Activated B cell treated with CpG ODN at 0.5 μM for 24 hours (primary cell): ENCODE results near the gene RNF151. TPM values are rescaled to one million over a fixed set of nuclear protein-coding genes. Genes with fewer than 3 reads are reported as not detected.
A peak's percentile ranks its signal among the peaks of the same experiment; 100 is the strongest.

ENCODE experiments used
- ATAC-seq: fragments of 200-7000 bp; cut with Tn5 transposase; one replicate; pipeline ENCODE4 v1.10.0; 2021; ENCODE audit warnings: low read depth, mild to moderate bottlenecking, moderate library complexity
- CTCF ChIA-PET: fragments of 350-600 bp; sonication (Branson Sonifier 250); formaldehyde crosslinking; loops from one replicate; lab custom pipeline; 2021; ENCODE audit warnings: antibody characterized with exemption; lab: Charles Lee
- POLR2A ChIA-PET: fragments of 350-600 bp; sonication (Branson Sonifier 250); formaldehyde crosslinking; loops from one replicate; lab custom pipeline; 2021; ENCODE audit warnings: antibody characterized with exemption; lab: Charles Lee
- DNase-seq: peaks from one replicate; pipeline ENCODE4 v3.0.0; 2022
- H3K27ac Mint-ChIP-seq: one replicate; pipeline ENCODE4 v1.8.0; 2020; ENCODE audit warnings: mixed read lengths
- H3K27me3 Mint-ChIP-seq: one replicate; pipeline ENCODE4 v1.8.0; 2021; ENCODE audit warnings: mixed read lengths
- H3K36me3 Mint-ChIP-seq: one replicate; pipeline ENCODE4 v1.8.0; 2021; ENCODE audit warnings: low read depth, mixed read lengths
- H3K4me1 Mint-ChIP-seq: one replicate; pipeline ENCODE4 v1.8.0; 2021; ENCODE audit warnings: mixed read lengths
- H3K4me3 Mint-ChIP-seq: one replicate; pipeline ENCODE4 v1.8.0; 2020; ENCODE audit warnings: mild to moderate bottlenecking, mixed read lengths
- H3K9me3 Mint-ChIP-seq: one replicate; pipeline ENCODE4 v1.8.0; 2020; ENCODE audit warnings: mixed read lengths
- CTCF ChIP-seq: fragments of 200-600 bp; IDR thresholded peaks from one replicate; pipeline ENCODE4 v1.8.0; 2022; ENCODE audit warnings: antibody characterized with exemption, mild to moderate bottlenecking
- intact Hi-C: fragments of 100-400 bp; cut with micrococcal nuclease; formaldehyde crosslinking; loops from one replicate; pipeline ENCODE4 v1.15.1; 2024
- total RNA-seq: library from RNA; stranded (reverse); gene quantifications from 2 replicates; pipeline ENCODE4 v1.2.3, GENCODE V29; 2022

Gene RNF151
- total RNA-seq, 1 donor from 2014 or later = not detected

DNA sequence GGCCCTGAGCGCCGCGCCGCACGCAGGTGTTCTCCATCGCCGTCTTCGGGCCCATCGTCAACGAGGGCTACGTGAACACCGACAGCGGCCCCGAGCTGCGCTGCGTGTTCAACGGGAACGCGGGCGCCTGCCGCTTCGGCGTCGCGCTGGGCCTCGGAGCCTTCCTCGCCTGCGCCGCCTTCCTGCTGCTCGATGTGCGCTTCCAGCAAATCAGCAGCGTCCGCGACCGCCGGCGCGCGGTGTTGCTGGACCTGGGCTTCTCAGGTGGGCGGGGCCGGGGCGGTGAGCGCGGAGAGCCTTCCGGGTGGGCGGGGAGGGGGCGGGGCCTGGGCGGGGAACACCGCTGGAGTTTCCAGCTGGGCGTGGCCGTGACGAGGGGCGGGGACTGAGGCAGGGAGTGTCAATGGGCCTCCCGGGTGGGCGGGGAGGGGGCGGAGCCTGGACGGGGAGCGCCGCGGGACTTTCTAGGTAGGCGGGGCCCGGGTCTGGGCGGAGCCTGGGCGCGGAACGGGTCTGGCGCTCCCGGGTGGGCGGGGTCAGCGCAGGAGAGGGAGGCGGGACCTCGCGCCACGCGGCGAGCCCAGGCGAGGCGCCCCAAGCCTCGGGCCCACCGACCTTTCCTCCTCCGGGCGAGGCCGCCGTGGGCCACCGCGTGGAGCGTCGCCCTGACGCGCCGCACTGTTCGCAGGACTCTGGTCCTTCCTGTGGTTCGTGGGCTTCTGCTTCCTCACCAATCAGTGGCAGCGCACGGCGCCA is 25.5 kb downstream of the RNF151 start:
- H3K36me3 Mint-ChIP-seq = peaks cover 8% of the 10 kb centered on the region
- H3K9me3 Mint-ChIP-seq = no peaks in the 10 kb centered on the region
- TF ChIP-seq CTCF = no peak
- intact Hi-C loops = loop anchor here (1.0 to 5.0 kb wide), 7 partner anchors 8 to 380 kb away; partner anchors contain the start of genes CRAMP1, GFER, IFT140 and MSRB1
- peak overlapping the region; percentile 82 for H3K4me3 Mint-ChIP-seq
- CTCF ChIA-PET = interaction anchor here (1.1 to 1.3 kb wide), 2 partner anchors 13 to 27 kb away, joined by 3 read pairs; partner anchors contain the start of gene RPS2
- H3K4me1 Mint-ChIP-seq = peaks cover 29% of the 10 kb centered on the region
- DNase-seq = peak; percentile 95
- POLR2A ChIA-PET = interaction anchor here (0.6 to 21.9 kb wide), 22 partner anchors 9 to 891 kb away, joined by 3 to 351 read pairs (median 8); partner anchors contain the start of genes FAHD1, FLYWCH2, GFER and MAPK8IP3
- peak; percentile 79 for ATAC-seq
- peak overlapping the region; percentile 88 for H3K27ac Mint-ChIP-seq
- no peaks in the 10 kb centered on the region for H3K27me3 Mint-ChIP-seq

GRCh38 chr16:1992704-1993317 is 26.2 kb downstream of the RNF151 start:
- no peaks in the 10 kb centered on the region for H3K27me3 Mint-ChIP-seq
- TF ChIP-seq CTCF = no peak
- ChIA-PET POLR2A (interaction anchor here (0.5 to 21.9 kb wide), 19 partner anchors 8 to 1471 kb away, joined by 3 to 351 read pairs (median 10); partner anchors contain the start of genes FAHD1, FLYWCH2, GFER and MAPK8IP3), CTCF (interaction anchor here (1.3 to 1.7 kb wide), 2 partner anchors 11 to 28 kb away, joined by 3 to 7 read pairs; partner anchors contain the start of gene RPS2)
- intact Hi-C loops = loop anchor here (1.0 to 5.0 kb wide), 7 partner anchors 9 to 381 kb away; partner anchors contain the start of genes CRAMP1, GFER, IFT140 and MSRB1
- peaks cover 13% of the 10 kb centered on the region for H3K36me3 Mint-ChIP-seq
- H3K9me3 Mint-ChIP-seq = no peaks in the 10 kb centered on the region
- H3K4me1 Mint-ChIP-seq = peaks cover 29% of the 10 kb centered on the region
- H3K4me3 Mint-ChIP-seq = no peak overlapping the region
- DNase-seq = no peak
- no peak overlapping the region for H3K27ac Mint-ChIP-seq
- no peak for ATAC-seq

DNA sequence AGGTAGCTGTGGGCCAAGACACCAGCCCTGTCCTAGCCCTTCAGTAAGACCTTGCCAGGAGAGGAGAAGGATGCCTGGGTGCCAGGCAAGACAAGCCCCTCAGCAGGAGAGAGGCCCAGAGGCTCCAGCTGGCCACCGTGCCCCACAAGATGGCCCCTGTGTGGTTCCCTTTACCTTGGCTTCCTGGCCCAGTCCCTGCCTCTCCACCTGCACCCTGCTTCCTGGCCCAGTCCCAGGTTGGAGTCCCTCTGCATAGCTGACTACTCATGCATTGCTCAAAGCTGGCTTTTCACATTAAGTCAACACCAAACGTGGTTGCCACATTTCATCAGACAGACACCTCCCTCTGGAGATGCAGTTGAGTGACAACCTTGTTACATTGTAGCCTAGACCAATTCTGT is 27.1 kb downstream of the RNF151 start:
- ChIA-PET CTCF (interaction anchor here (1.7 kb wide), 1 partner anchor 10 kb away, joined by 7 read pairs; no protein-coding TSS in a partner anchor), POLR2A (interaction anchor here (0.8 to 21.9 kb wide), 6 partner anchors 10 to 162 kb away, joined by 3 to 351 read pairs (median 12); partner anchors contain the start of genes GFER, NDUFB10, NTHL1 and RNF151)
- Mint-ChIP-seq H3K4me3 (no peak overlapping the region), H3K36me3 (peaks cover 22% of the 10 kb centered on the region), H3K4me1 (peaks cover 26% of the 10 kb centered on the region), H3K27ac (peak overlapping the region; percentile 70), H3K27me3 (no peaks in the 10 kb centered on the region), H3K9me3 (no peaks in the 10 kb centered on the region)
- intact Hi-C loops = loop anchor here (5.0 kb wide), 1 partner anchor 381 kb away; the partner anchor contains the start of genes CRAMP1 and IFT140
- ATAC-seq (no peak), DNase-seq (no peak)
- TF ChIP-seq CTCF = no peak

- ATAC-seq = no peak
- no peak for DNase-seq
- peaks cover 11% of the 10 kb centered on the region for H3K4me1 Mint-ChIP-seq
- intact Hi-C loops = no loop called here
- no peak overlapping the region for H3K27ac Mint-ChIP-seq
- H3K36me3 Mint-ChIP-seq = peaks cover 47% of the 10 kb centered on the region
- H3K9me3 Mint-ChIP-seq = no peaks in the 10 kb centered on the region
- no peak overlapping the region for H3K4me3 Mint-ChIP-seq
- no peaks in the 10 kb centered on the region for H3K27me3 Mint-ChIP-seq
- ChIA-PET CTCF (no interaction called here), POLR2A (interaction anchor here (21.9 kb wide), 1 partner anchor 35 kb away, joined by 351 read pairs; the partner anchor contains the start of genes NDUFB10, RNF151 and RPS2)
- TF ChIP-seq CTCF = no peak
Observed at GRCh38 chr16:1997494-1998359, 31.1 kb downstream of the RNF151 start.
